Peyer's patch (tissue), 4 donors: ENCODE results near the gene SERPINF2. TPM values are rescaled to one million over a fixed set of nuclear protein-coding genes. Genes with fewer than 3 reads are reported as not detected.

Source experiments
- DNase-seq, 3 donors: peaks; one replicate each; pipeline ENCODE4 v3.0.0-alpha.2; 2017 to 2019
- H3K27ac ChIP-seq, 4 donors: fragments of 200-600 bp; sonication (generic); one replicate each; pipeline ENCODE4 v1.5.1; 2016 to 2019
- H3K27me3 ChIP-seq, 2 donors: fragments of 200-600 bp; sonication (generic); one replicate each; pipeline ENCODE4 v1.5.1; 2019
- H3K36me3 ChIP-seq, 3 donors: fragments of 200-600 bp; sonication (generic); one replicate each; pipeline ENCODE4 v1.5.1; 2016 to 2019
- H3K4me1 ChIP-seq, 4 donors: fragments of 200-600 bp; sonication (generic); one replicate each; pipeline ENCODE4 v1.5.1; 2016 to 2019
- H3K4me3 ChIP-seq, 4 donors: fragments of 200-600 bp; sonication (generic); 1 replicate in 3 of 4; 2 replicates in 1 of 4; pipeline ENCODE4 v1.5.1; 2016 to 2019; ENCODE audit warnings: mild to moderate bottlenecking in 1 of 4
- H3K9me3 ChIP-seq, 4 donors: fragments of 200-600 bp; sonication (generic); one replicate each; pipeline ENCODE4 v1.5.1; 2016 to 2019; ENCODE audit warnings: mild to moderate bottlenecking in 1 of 4
- CTCF ChIP-seq, 6 experiments: fragments of 450-650 bp in 4 of 6; fragments of 200-600 bp in 2 of 6; sonication (generic) in 1 of 6; IDR thresholded peaks; one replicate each; pipeline ENCODE4 v1.5.1; 2017 to 2019; ENCODE audit warnings: antibody characterized with exemption in 6 of 6, mild to moderate bottlenecking in 3 of 6, moderate library complexity in 1 of 6
- POLR2A ChIP-seq, 2 donors: fragments of 450-650 bp; IDR thresholded peaks; one replicate each; pipeline ENCODE4 v1.5.1; 2017; ENCODE audit warnings: antibody characterized with exemption in 2 of 2, mild to moderate bottlenecking in 2 of 2, moderate library complexity in 2 of 2
- total RNA-seq, 4 donors: library from RNA; depleted of rRNA; stranded (reverse); fragments of >200 nt; gene quantifications; one replicate each; pipeline ENCODE4 v1.1.0, GENCODE V29; 2016

Gene SERPINF2
- total RNA-seq, 4 donors from 2014 or later = 4.0 to 9.6 (median 5.6) TPM

- Histone ChIP-seq H3K4me3 (peak overlapping the region in 3 of 4 donors; percentile 61 to 82 (median 79)), H3K27me3 (no peaks in the 10 kb centered on the region), H3K9me3 (no peaks in the 10 kb centered on the region), H3K36me3 (peaks cover 0 to 35% (median 0%) of the 10 kb centered on the region in 3 donors), H3K27ac (peak overlapping the region in 3 of 4 donors; percentile 92 to 97 (median 92)), H3K4me1 (peaks cover 0 to 37% (median 11%) of the 10 kb centered on the region in 4 donors)
- DNase-seq = no peak
- no peak for TF ChIP-seq POLR2A (IDR thresholded peaks at IDR 0.05)
- no peak for TF ChIP-seq CTCF (IDR thresholded peaks at IDR 0.05)
Measured at GRCh38 chr17:1710807-1711553, 31.7 kb upstream of the SERPINF2 start.

- Histone ChIP-seq H3K9me3 (no peaks in the 10 kb centered on the region), H3K36me3 (peaks cover 0 to 35% (median 0%) of the 10 kb centered on the region in 3 donors), H3K27me3 (no peaks in the 10 kb centered on the region), H3K4me1 (peaks cover 0 to 37% (median 11%) of the 10 kb centered on the region in 4 donors), H3K4me3 (no peak overlapping the region), H3K27ac (peak overlapping the region in 3 of 4 donors; percentile 23 to 92 (median 92))
- TF ChIP-seq POLR2A (IDR thresholded peaks at IDR 0.05) = no peak
- TF ChIP-seq CTCF (IDR thresholded peaks at IDR 0.05) = no peak
- no peak for DNase-seq
Measured at GRCh38 chr17:1711804-1712203, 30.9 kb upstream of the SERPINF2 start.

GRCh38 chr17:1712271-1712670 is 30.4 kb upstream of the SERPINF2 start:
- H3K4me1 ChIP-seq = peaks cover 0 to 37% (median 11%) of the 10 kb centered on the region in 4 donors

GRCh38 chr17:1713160-1713877 is 29.4 kb upstream of the SERPINF2 start:
- peak overlapping the region in 2 of 4 donors; percentile 75 to 93 for H3K4me3 ChIP-seq
- peaks cover 0 to 45% (median 16%) of the 10 kb centered on the region in 4 donors for H3K4me1 ChIP-seq

More at GRCh38 chr17:1712271-1712670, 30.4 kb upstream of the SERPINF2 start:
- H3K4me3 ChIP-seq = no peak overlapping the region
- peak overlapping the region in 2 of 4 donors; percentile 8 to 97 for H3K27ac ChIP-seq
- no peaks in the 10 kb centered on the region for H3K9me3 ChIP-seq
- no peaks in the 10 kb centered on the region for H3K27me3 ChIP-seq
- H3K36me3 ChIP-seq = peaks cover 0 to 33% (median 0%) of the 10 kb centered on the region in 3 donors
- no peak for DNase-seq
- TF ChIP-seq CTCF (IDR thresholded peaks at IDR 0.05) (no peak), POLR2A (IDR thresholded peaks at IDR 0.05) (no peak)

More at GRCh38 chr17:1713160-1713877, 29.4 kb upstream of the SERPINF2 start:
- no peaks in the 10 kb centered on the region for H3K27me3 ChIP-seq
- TF ChIP-seq POLR2A (IDR thresholded peaks at IDR 0.05) (no peak), CTCF (IDR thresholded peaks at IDR 0.05) (no peak)
- H3K27ac ChIP-seq = peak overlapping the region; percentile 95 to 99 (median 97)
- DNase-seq = peak in 1 of 3 donors; percentile 27
- peaks cover 0 to 24% (median 0%) of the 10 kb centered on the region in 3 donors for H3K36me3 ChIP-seq
- H3K9me3 ChIP-seq = no peaks in the 10 kb centered on the region
